HCT116 (cell line): ENCODE data around the gene PRCD. TPM values are rescaled to one million over a fixed set of nuclear protein-coding genes. Genes with fewer than 3 reads are reported as not detected.

Experiments
- ATAC-seq: fragments of 200-7000 bp; cut with Tn5 transposase; 2 replicates; pipeline ENCODE4 v1.9.1; 2020; ENCODE audit warnings: mild to moderate bottlenecking, moderate library complexity
- BruUV-seq: library from RNA; stranded (reverse); fragments of 400-500 nt; replicated peaks from 2 replicates; lab custom pipeline; 2021; lab: Mats Ljungman, UMichigan
- CTCF ChIA-PET: fragments of 300-600 bp; sonication (Branson Sonifier 250); formaldehyde crosslinking; loops from one replicate; lab custom pipeline; 2021; ENCODE audit warnings: antibody characterized with exemption; lab: Charles Lee
- POLR2A ChIA-PET: fragments of 300-600, 350-600 bp; sonication (Branson Sonifier 250); formaldehyde crosslinking; loops from one replicate; lab custom pipeline; 2021; ENCODE audit warnings: antibody characterized with exemption; lab: Charles Lee
- RAD21 ChIA-PET, 2 experiments: fragments of 300-600 bp; sonication (Branson Sonifier 250); formaldehyde crosslinking; loops; one replicate each; lab custom pipeline; 2023; ENCODE audit warnings: low total read pairs in 2 of 2; ENCODE audit not compliant: uncharacterized antibody in 2 of 2, unreplicated experiment in 2 of 2, low non-redundant PET in 1 of 2; lab: Charles Lee
- DNase-seq: peaks from one replicate; pipeline ENCODE4 v3.0.0-alpha.2; 2010; ENCODE audit warnings: low read depth, low spot score
- H2AFZ ChIP-seq: fragments of 200-600 bp; shearing (Covaris generic), sonication (generic); 2 replicates; pipeline ENCODE4 v1.6.1; 2017; ENCODE audit warnings: low read depth, mixed run types, mixed read lengths, antibody characterized with exemption, low read length; ENCODE audit not compliant: poor library complexity, severe bottlenecking
- H3K27ac ChIP-seq: 2 replicates; pipeline ENCODE4 v1.5.1; 2012; ENCODE audit warnings: low read depth, low read length
- H3K27me3 ChIP-seq: fragments of 200-600 bp; sonication (generic); 2 replicates; pipeline ENCODE4 v1.6.1; 2016; ENCODE audit warnings: mixed run types, low read length, mixed read lengths; ENCODE audit not compliant: insufficient read depth
- H3K36me3 ChIP-seq, 2 experiments: fragments of 200-500 bp in 1 of 2; fragments of 200-600 bp in 1 of 2; sonication (Bioruptor generic) in 1 of 2; sonication (generic) in 1 of 2; 2 replicates each; pipeline versions ENCODE4 v1.5.1 to v1.6.1; 2014 to 2016; ENCODE audit warnings: low read length in 2 of 2, inconsistent platforms in 1 of 2, mixed read lengths in 1 of 2, mixed run types in 1 of 2; ENCODE audit not compliant: insufficient read depth in 2 of 2, control insufficient read depth in 1 of 2
- H3K4me1 ChIP-seq, 2 experiments: fragments of 200-600 bp in 1 of 2; sonication (generic) in 1 of 2; 2 replicates each; pipeline versions ENCODE4 v1.5.1 to v1.6.1; 2012 to 2017; ENCODE audit warnings: low read length in 2 of 2, inconsistent platforms in 1 of 2, mild to moderate bottlenecking in 1 of 2, mixed read lengths in 1 of 2, mixed run types in 1 of 2, moderate library complexity in 1 of 2; ENCODE audit not compliant: insufficient read depth in 2 of 2, control insufficient read depth in 1 of 2
- H3K4me2 ChIP-seq: fragments of 200-600 bp; sonication (generic); 2 replicates; pipeline ENCODE4 v1.6.1; 2017; ENCODE audit warnings: mixed run types, low read length, mixed read lengths
- H3K4me3 ChIP-seq, 2 experiments: fragments of 200-600 bp in 1 of 2; sonication (generic) in 1 of 2; replicated peaks in 1 of 2; 2 replicates each; pipeline ENCODE4 v1.5.1; 2011 to 2016; ENCODE audit warnings: low read length in 2 of 2, control low read depth in 1 of 2, low read depth in 1 of 2, mild to moderate bottlenecking in 1 of 2, mixed read lengths in 1 of 2, mixed run types in 1 of 2
- H3K79me2 ChIP-seq: fragments of 200-600 bp; sonication (generic); 2 replicates; pipeline ENCODE4 v1.6.1; 2017; ENCODE audit warnings: mild to moderate bottlenecking, mixed run types, low read length, moderate library complexity, mixed read lengths; ENCODE audit not compliant: insufficient read depth
- H3K9ac ChIP-seq: fragments of 200-600 bp; sonication (generic); 2 replicates; pipeline ENCODE4 v1.6.1; 2016; ENCODE audit warnings: low read length, mixed read lengths
- H3K9me2 ChIP-seq: fragments of 200-600 bp; sonication (generic), shearing (Covaris generic); 2 replicates; pipeline ENCODE4 v1.6.1; 2017; ENCODE audit warnings: mixed run types, mild to moderate bottlenecking, moderate library complexity; ENCODE audit not compliant: insufficient read depth
- H3K9me3 ChIP-seq, 2 experiments: fragments of 200-500 bp in 1 of 2; fragments of 200-600 bp in 1 of 2; sonication (Bioruptor generic) in 1 of 2; sonication (generic) in 1 of 2; 2 replicates each; pipeline ENCODE4 v1.6.1; 2014 to 2017; ENCODE audit warnings: low read length in 2 of 2, mixed read lengths in 2 of 2, inconsistent platforms in 1 of 2, low read depth in 1 of 2, mild to moderate bottlenecking in 1 of 2, mixed run types in 1 of 2, moderate library complexity in 1 of 2; ENCODE audit not compliant: control insufficient read depth in 1 of 2, insufficient read depth in 1 of 2
- H4K20me1 ChIP-seq: fragments of 200-600 bp; sonication (generic), shearing (Covaris generic); 2 replicates; pipeline ENCODE4 v1.6.1; 2017; ENCODE audit warnings: mixed run types, mild to moderate bottlenecking, moderate library complexity; ENCODE audit not compliant: insufficient read depth
- CEBPB ChIP-seq: IDR thresholded peaks from 2 replicates; pipeline ENCODE4 v1.6.1; 2012; ENCODE audit warnings: low read depth
- EGR1 ChIP-seq: IDR thresholded peaks from 2 replicates; pipeline ENCODE4 v1.6.1; 2012; ENCODE audit warnings: low read depth
- FOSL1 ChIP-seq: IDR thresholded peaks from 2 replicates; pipeline ENCODE4 v1.6.1; 2012; ENCODE audit warnings: low read depth
- JUND ChIP-seq: IDR thresholded peaks from 2 replicates; pipeline ENCODE4 v1.6.1; 2012
- RAD21 ChIP-seq: IDR thresholded peaks from 2 replicates; pipeline ENCODE4 v1.6.1; 2012; ENCODE audit warnings: low read depth, mild to moderate bottlenecking
- SIN3A ChIP-seq: IDR thresholded peaks from 2 replicates; pipeline ENCODE4 v1.6.1; 2012; ENCODE audit warnings: low read depth
- SRF ChIP-seq: IDR thresholded peaks from 2 replicates; pipeline ENCODE4 v1.6.1; 2012; ENCODE audit warnings: low read depth
- TCF7L2 ChIP-seq: IDR thresholded peaks from 2 replicates; pipeline ENCODE4 v1.7.0; 2011; ENCODE audit warnings: borderline replicate concordance, inconsistent platforms; ENCODE audit not compliant: insufficient read depth, insufficient read length; ENCODE audit errors: extremely low read depth
- YY1 ChIP-seq: IDR thresholded peaks from 2 replicates; pipeline ENCODE4 v1.6.1; 2011; ENCODE audit warnings: low read length, low read depth, moderate library complexity, mild to moderate bottlenecking; ENCODE audit not compliant: insufficient replicate concordance; ENCODE audit errors: extremely low read depth
- ZFX ChIP-seq: fragments of 450-650 bp; IDR thresholded peaks from 2 replicates; pipeline ENCODE4 v1.6.1; 2017
- ZNF274 ChIP-seq: fragments of 200-500 bp; sonication (Bioruptor generic); IDR thresholded peaks from 2 replicates; pipeline ENCODE4 v1.6.1; 2014; ENCODE audit warnings: mild to moderate bottlenecking, low read depth, low read length, inconsistent platforms
- intact Hi-C: fragments of 100-400 bp; cut with micrococcal nuclease; formaldehyde crosslinking; loops from 2 replicates; pipeline ENCODE4 v1.10.0; 2022
- total RNA-seq: library from RNA; stranded (reverse); gene quantifications from one replicate; pipeline ENCODE4 v1.2.1, GENCODE V29; 2021; ENCODE audit not compliant: unreplicated experiment
- TF ChIP-seq, protein P1 (sequence below): IDR thresholded peaks from 2 replicates; pipeline ENCODE4 v1.6.1; 2012
- TF ChIP-seq, protein P2 (sequence below), 3 experiments: fragments of 200-600 bp in 1 of 3; sonication (generic) in 1 of 3; IDR thresholded peaks in 2 of 3; conservative IDR thresholded peaks in 1 of 3; 2 replicates each; pipeline ENCODE4 v1.5.1; 2012 to 2017; ENCODE audit warnings: low read depth in 2 of 3, low read length in 2 of 3, antibody characterized with exemption in 1 of 3, borderline replicate concordance in 1 of 3, control low read depth in 1 of 3, mild to moderate bottlenecking in 1 of 3, mixed read lengths in 1 of 3, mixed run types in 1 of 3, moderate library complexity in 1 of 3; ENCODE audit not compliant: insufficient read depth in 1 of 3

PRCD gene
- total RNA-seq, 1 experiment from 2014 or later: not detected

DNA sequence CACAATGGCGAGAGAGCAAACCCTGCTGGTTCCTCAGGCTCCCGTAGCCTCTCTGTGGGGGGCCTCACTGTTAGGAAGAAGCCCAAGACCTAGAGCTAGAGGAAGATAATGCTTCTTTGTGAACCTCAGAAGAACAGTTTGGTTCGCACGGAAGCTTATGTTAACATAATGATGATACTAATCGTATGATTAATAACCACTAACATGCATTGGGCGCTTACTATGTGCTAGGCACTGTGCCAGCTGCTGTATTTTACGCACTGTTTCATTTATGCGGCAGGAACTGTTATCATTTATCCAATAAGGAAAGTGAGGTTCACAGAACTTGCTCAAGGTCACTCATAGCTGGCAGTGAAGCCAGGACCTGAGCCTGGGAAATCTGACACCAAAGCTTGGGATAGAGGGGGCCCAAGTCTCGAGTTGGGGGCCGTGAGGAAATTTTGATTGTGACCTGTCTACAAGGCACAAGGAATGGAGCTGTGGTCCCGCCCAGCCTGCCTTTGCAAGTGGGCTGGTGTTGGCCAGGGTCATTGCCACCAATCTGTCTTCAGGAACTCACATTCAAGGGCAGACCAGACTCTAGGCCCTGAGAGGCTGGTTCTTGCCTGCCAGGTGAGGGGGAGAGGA lies 6.8 kb downstream of the PRCD start:
- no peaks in the 10 kb centered on the region for H4K20me1 ChIP-seq
- H2AFZ ChIP-seq: no peak overlapping the region
- TF ChIP-seq ZNF274 (no peak), TCF7L2 (peak; percentile 44)
- TF ChIP-seq, protein P1, sequence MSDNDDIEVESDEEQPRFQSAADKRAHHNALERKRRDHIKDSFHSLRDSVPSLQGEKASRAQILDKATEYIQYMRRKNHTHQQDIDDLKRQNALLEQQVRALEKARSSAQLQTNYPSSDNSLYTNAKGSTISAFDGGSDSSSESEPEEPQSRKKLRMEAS: no peak
- H3K9me3 ChIP-seq: no peaks in the 10 kb centered on the region
- no peak overlapping the region for H3K4me3 ChIP-seq
- intact Hi-C loops: loop anchor here (1.0 to 2.0 kb wide), 2 partner anchors 23 to 82 kb away; no protein-coding TSS in a partner anchor
- CTCF ChIA-PET: interaction anchor here (0.6 to 2.7 kb wide), 6 partner anchors 8 to 138 kb away, joined by 3 to 22 read pairs (median 6); no protein-coding TSS in a partner anchor
- BruUV-seq: no TSS peak
- no peaks in the 10 kb centered on the region for H3K9me2 ChIP-seq
- H3K36me3 ChIP-seq: no peaks in the 10 kb centered on the region
- no peaks in the 10 kb centered on the region for H3K79me2 ChIP-seq
- peak overlapping the region; percentile 17; the same call in 1 of the 2 replicates for H3K4me2 ChIP-seq
- POLR2A ChIA-PET: interaction anchor here (0.7 to 0.8 kb wide), 2 partner anchors 22 to 23 kb away, joined by 3 to 5 read pairs; no protein-coding TSS in a partner anchor
- RAD21 ChIA-PET: interaction anchor here in 1 of 2 experiments (1.0 kb wide), 1 partner anchor 23 kb away, joined by 3 read pairs; no protein-coding TSS in a partner anchor
- ATAC-seq: peak; percentile 5; the same call in 1 of the 2 replicates
- no peak overlapping the region for H3K27ac ChIP-seq
- H3K9ac ChIP-seq: no peak overlapping the region
- H3K27me3 ChIP-seq: no peaks in the 10 kb centered on the region
- H3K4me1 ChIP-seq: peaks cover 0 to 13% of the 10 kb centered on the region in 2 experiments; a peak in 2 of 4 replicates
- DNase-seq: no peak

DNA sequence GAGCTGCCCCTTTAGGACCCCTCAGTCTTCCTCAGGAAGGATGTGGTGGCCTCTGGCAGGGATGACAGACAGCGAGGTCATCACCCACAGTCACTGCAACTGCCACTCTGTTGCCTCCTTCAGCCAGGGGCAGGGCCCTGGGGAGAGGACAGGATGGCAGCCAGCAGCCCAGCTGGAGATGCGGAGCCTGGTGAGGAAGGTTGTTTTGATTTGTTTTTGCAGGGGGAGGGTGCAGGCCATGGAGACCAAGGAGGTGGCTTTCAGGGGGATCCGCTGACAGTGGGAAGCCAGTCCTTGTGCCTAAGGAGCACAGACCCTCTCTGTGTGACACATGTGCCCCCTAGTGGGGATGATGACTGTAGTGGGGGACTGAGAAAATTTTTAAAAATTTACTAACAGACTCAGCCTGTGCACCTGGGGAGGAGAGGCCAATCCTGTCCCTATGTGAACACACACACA lies 7.4 kb downstream of the PRCD start:
- DNase-seq (no peak), ATAC-seq (peak; percentile 96)
- ChIA-PET RAD21 (interaction anchor here in 1 of 2 experiments (1.0 kb wide), 1 partner anchor 24 kb away, joined by 3 read pairs; no protein-coding TSS in a partner anchor), POLR2A (interaction anchor here (0.7 to 0.8 kb wide), 2 partner anchors 23 to 24 kb away, joined by 3 to 5 read pairs; no protein-coding TSS in a partner anchor), CTCF (interaction anchor here (0.6 to 2.7 kb wide), 6 partner anchors 8 to 139 kb away, joined by 3 to 22 read pairs (median 6); no protein-coding TSS in a partner anchor)
- H3K9me2 ChIP-seq: no peaks in the 10 kb centered on the region
- H3K4me1 ChIP-seq: peaks cover 0 to 13% of the 10 kb centered on the region in 2 experiments; a peak in 2 of 4 replicates
- H3K9me3 ChIP-seq: no peaks in the 10 kb centered on the region
- H3K4me3 ChIP-seq: no peak overlapping the region
- H3K27me3 ChIP-seq: no peaks in the 10 kb centered on the region
- TF ChIP-seq ZFX: no peak
- TF ChIP-seq EGR1: no peak
- no peak for TF ChIP-seq TCF7L2
- no peak for TF ChIP-seq FOSL1
- peak; percentile 92 for TF ChIP-seq RAD21
- TF ChIP-seq SIN3A: no peak
- TF ChIP-seq, protein P2, sequence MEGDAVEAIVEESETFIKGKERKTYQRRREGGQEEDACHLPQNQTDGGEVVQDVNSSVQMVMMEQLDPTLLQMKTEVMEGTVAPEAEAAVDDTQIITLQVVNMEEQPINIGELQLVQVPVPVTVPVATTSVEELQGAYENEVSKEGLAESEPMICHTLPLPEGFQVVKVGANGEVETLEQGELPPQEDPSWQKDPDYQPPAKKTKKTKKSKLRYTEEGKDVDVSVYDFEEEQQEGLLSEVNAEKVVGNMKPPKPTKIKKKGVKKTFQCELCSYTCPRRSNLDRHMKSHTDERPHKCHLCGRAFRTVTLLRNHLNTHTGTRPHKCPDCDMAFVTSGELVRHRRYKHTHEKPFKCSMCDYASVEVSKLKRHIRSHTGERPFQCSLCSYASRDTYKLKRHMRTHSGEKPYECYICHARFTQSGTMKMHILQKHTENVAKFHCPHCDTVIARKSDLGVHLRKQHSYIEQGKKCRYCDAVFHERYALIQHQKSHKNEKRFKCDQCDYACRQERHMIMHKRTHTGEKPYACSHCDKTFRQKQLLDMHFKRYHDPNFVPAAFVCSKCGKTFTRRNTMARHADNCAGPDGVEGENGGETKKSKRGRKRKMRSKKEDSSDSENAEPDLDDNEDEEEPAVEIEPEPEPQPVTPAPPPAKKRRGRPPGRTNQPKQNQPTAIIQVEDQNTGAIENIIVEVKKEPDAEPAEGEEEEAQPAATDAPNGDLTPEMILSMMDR (IDR thresholded peaks at IDR 0.05 in 2 of 3, conservative IDR thresholded peaks at IDR 0.05 in 1 of 3; ENCODE audit: borderline replicate concordance in 1 of 3, insufficient read depth in 1 of 3, low read depth in 2 of 3, low read length in 2 of 3): peak; percentile 80 to 92 (median 90)
- no peak for TF ChIP-seq CEBPB
- TF ChIP-seq, protein P1: no peak
- TF ChIP-seq JUND: no peak
- no peak for TF ChIP-seq YY1
- no peak for TF ChIP-seq SRF
- intact Hi-C loops: loop anchor here (1.0 to 2.0 kb wide), 2 partner anchors 24 to 82 kb away; no protein-coding TSS in a partner anchor
- H3K27ac ChIP-seq: no peak overlapping the region
- no peaks in the 10 kb centered on the region for H4K20me1 ChIP-seq
- H3K9ac ChIP-seq: no peak overlapping the region
- H3K79me2 ChIP-seq: no peaks in the 10 kb centered on the region
- H3K36me3 ChIP-seq: no peaks in the 10 kb centered on the region
- H2AFZ ChIP-seq: no peak overlapping the region
- BruUV-seq: no TSS peak
- peak overlapping the region; percentile 17; the same call in 1 of the 2 replicates for H3K4me2 ChIP-seq
